OCI-LY7 (cell line): Measurements from ENCODE around the gene SCN5A. TPM values are rescaled to one million over a fixed set of nuclear protein-coding genes. Genes with fewer than 3 reads are reported as not detected.

ENCODE experiments used
- BruUV-seq: library from RNA; stranded (reverse); fragments of 400-500 nt; replicated peaks from 2 replicates; lab custom pipeline; 2021; lab: Mats Ljungman, UMichigan
- CTCF ChIA-PET: fragments of 300-600 bp; sonication (Branson Sonifier 250); formaldehyde crosslinking; loops from one replicate; lab custom pipeline; 2022; ENCODE audit warnings: antibody characterized with exemption; ENCODE audit not compliant: unreplicated experiment; lab: Charles Lee
- POLR2A ChIA-PET: fragments of 300-600 bp; sonication (Branson Sonifier 250); formaldehyde crosslinking; loops from one replicate; lab custom pipeline; 2022; ENCODE audit warnings: antibody characterized with exemption; lab: Charles Lee
- DNase-seq: peaks from one replicate; pipeline ENCODE4 v3.0.0-alpha.2; 2015; ENCODE audit warnings: low spot score
- H2AFZ ChIP-seq: fragments of 200-600 bp; sonication (generic), shearing (Covaris generic); 2 replicates; pipeline ENCODE4 v1.6.1; 2014; ENCODE audit warnings: mild to moderate bottlenecking, antibody characterized with exemption, low read length, moderate library complexity
- H3K27ac ChIP-seq: fragments of 200-600 bp; sonication (generic); 2 replicates; pipeline ENCODE4 v1.5.1; 2014; ENCODE audit warnings: mixed run types, low read depth, mild to moderate bottlenecking, moderate library complexity, low read length, inconsistent platforms; ENCODE audit not compliant: poor library complexity, severe bottlenecking
- H3K36me3 ChIP-seq: fragments of 200-600 bp; sonication (generic); 2 replicates; pipeline ENCODE4 v1.6.1; 2014; ENCODE audit warnings: mild to moderate bottlenecking, antibody characterized with exemption, low read length, moderate library complexity, mixed read lengths; ENCODE audit not compliant: insufficient read depth
- H3K4me1 ChIP-seq: fragments of 200-600 bp; sonication (generic); 2 replicates; pipeline ENCODE4 v1.5.1; 2014; ENCODE audit warnings: mild to moderate bottlenecking, low read length; ENCODE audit not compliant: insufficient read depth, poor library complexity, severe bottlenecking
- H3K4me2 ChIP-seq: fragments of 200-600 bp; sonication (generic); 2 replicates; pipeline ENCODE4 v1.6.1; 2014; ENCODE audit warnings: mild to moderate bottlenecking, low read length
- H3K4me3 ChIP-seq: fragments of 200-600 bp; sonication (generic); 2 replicates; pipeline ENCODE4 v1.5.1; 2014; ENCODE audit warnings: mild to moderate bottlenecking, low read depth, low read length; ENCODE audit not compliant: poor library complexity, severe bottlenecking
- H3K79me2 ChIP-seq: fragments of 200-600 bp; sonication (generic); 2 replicates; pipeline ENCODE4 v1.6.1; 2016; ENCODE audit warnings: low read depth, mild to moderate bottlenecking, low read length, moderate library complexity, mixed read lengths; ENCODE audit not compliant: insufficient read depth
- H3K9me2 ChIP-seq: fragments of 200-600 bp; sonication (generic); 2 replicates; pipeline ENCODE4 v1.6.1; 2016; ENCODE audit warnings: mild to moderate bottlenecking, low read length, mixed read lengths; ENCODE audit not compliant: insufficient read depth
- H3K9me3 ChIP-seq: fragments of 200-600 bp; sonication (generic); 2 replicates; pipeline ENCODE4 v1.6.1; 2014; ENCODE audit warnings: mild to moderate bottlenecking, mixed run types, low read length, mixed read lengths
- H4K20me1 ChIP-seq: fragments of 200-600 bp; sonication (generic); 2 replicates; pipeline ENCODE4 v1.6.1; 2014; ENCODE audit warnings: mild to moderate bottlenecking, antibody characterized with exemption, low read length, moderate library complexity, mixed read lengths; ENCODE audit not compliant: insufficient read depth
- CTCF ChIP-seq: fragments of 200-600 bp; sonication (generic); conservative IDR thresholded peaks from 2 replicates; pipeline ENCODE4 v1.5.1; 2014; ENCODE audit warnings: mild to moderate bottlenecking, antibody characterized with exemption, low read length, moderate library complexity, mixed read lengths
- EZH2phosphoT487 ChIP-seq: fragments of 200-600 bp; sonication (generic); IDR thresholded peaks from 2 replicates; pipeline ENCODE4 v1.6.1; 2018; ENCODE audit warnings: low read depth, borderline replicate concordance, mild to moderate bottlenecking, mixed run types, antibody characterized with exemption, low read length, moderate library complexity, mixed read lengths
- intact Hi-C: fragments of 100-400 bp; cut with micrococcal nuclease; formaldehyde crosslinking; loops from one replicate; pipeline ENCODE4 v1.10.0; 2022; ENCODE audit not compliant: unreplicated experiment
- total RNA-seq, 2 experiments: library from RNA; depleted of rRNA in 1 of 2; stranded (reverse); fragments of >200 nt in 1 of 2; shearing (Covaris generic) in 1 of 2; gene quantifications; 2 replicates each; pipeline ENCODE4 v1.2.3, GENCODE V29; 2014 to 2022

The SCN5A gene
- total RNA-seq, 2 experiments from 2014 or later: not detected

DNA sequence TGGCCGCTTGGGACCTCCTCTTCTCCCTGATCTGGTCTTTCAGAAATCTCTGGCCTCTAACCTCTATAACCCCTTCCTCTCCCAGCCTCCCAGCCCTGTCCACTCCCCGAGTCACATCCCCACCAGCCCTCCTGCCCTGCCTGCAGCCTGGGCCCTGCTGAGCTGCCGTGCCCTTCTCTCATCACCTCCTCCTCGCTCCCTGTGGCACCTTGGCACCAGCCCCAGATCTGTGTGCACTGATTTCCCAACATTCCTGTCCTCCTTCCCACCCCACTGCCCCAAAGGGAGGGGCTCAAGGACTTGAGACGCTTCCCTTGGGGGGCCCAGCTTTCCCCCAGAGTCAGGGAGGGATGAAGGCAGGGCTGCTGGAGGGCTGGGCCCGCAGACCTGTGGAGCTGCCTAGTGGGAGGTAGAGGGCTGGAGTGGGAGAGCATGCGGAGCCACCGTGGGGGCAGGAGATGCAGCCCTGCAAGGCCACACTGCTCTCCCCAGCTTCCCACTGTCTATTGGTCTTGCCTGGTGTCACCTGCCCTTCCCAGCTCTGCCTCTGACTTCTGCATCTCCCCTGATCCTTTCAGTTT lies 110.6 kb downstream of the SCN5A start:
- H3K4me3 ChIP-seq: no peak overlapping the region
- H3K36me3 ChIP-seq: no peaks in the 10 kb centered on the region
- no TSS peak for BruUV-seq
- H3K9me2 ChIP-seq: no peaks in the 10 kb centered on the region
- no peak overlapping the region for H3K27ac ChIP-seq
- H3K4me1 ChIP-seq: no peaks in the 10 kb centered on the region
- DNase-seq: no peak
- ChIA-PET POLR2A (interaction anchor here (1.0 kb wide), 1 partner anchor 23 kb away, joined by 5 read pairs; no protein-coding TSS in a partner anchor), CTCF (no interaction called here)
- no peaks in the 10 kb centered on the region for H3K9me3 ChIP-seq
- no peak overlapping the region for H2AFZ ChIP-seq
- no peak overlapping the region for H3K4me2 ChIP-seq
- H3K79me2 ChIP-seq: no peaks in the 10 kb centered on the region
- TF ChIP-seq EZH2phosphoT487 (no peak), CTCF (no peak)
- intact Hi-C loops: no loop called here
- no peaks in the 10 kb centered on the region for H4K20me1 ChIP-seq

DNA sequence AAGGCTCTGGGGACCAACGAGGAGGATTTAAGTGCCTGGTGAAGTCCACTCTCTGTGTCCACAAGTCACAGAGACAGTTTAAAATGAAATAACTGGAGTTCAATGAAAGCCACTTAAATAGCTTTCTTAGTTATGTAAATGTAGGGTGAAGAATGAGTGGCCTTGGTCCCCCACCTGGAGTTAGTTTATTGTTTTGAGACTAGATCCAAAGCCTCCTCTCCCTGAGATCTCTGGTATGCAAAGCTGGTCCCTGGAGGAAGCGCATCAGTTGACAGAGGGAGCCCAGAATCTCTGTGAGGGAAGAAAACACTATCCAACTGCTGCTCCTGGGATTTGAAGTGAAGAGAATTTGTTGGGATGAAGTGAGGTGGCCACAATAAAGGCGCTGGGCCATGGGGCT lies 112.8 kb downstream of the SCN5A start:
- Histone ChIP-seq H2AFZ (no peak overlapping the region), H3K9me2 (no peaks in the 10 kb centered on the region), H3K4me1 (no peaks in the 10 kb centered on the region), H3K9me3 (no peaks in the 10 kb centered on the region), H3K4me2 (no peak overlapping the region), H3K4me3 (no peak overlapping the region), H3K27ac (no peak overlapping the region), H4K20me1 (no peaks in the 10 kb centered on the region), H3K79me2 (no peaks in the 10 kb centered on the region), H3K36me3 (no peaks in the 10 kb centered on the region)
- ChIA-PET POLR2A (no interaction called here), CTCF (no interaction called here)
- DNase-seq: no peak
- intact Hi-C loops: no loop called here
- no TSS peak for BruUV-seq
- no peak for TF ChIP-seq EZH2phosphoT487
- no peak for TF ChIP-seq CTCF

GRCh38 chr3:38534604-38535003 lies 114.9 kb downstream of the SCN5A start:
- no peak overlapping the region for H3K4me3 ChIP-seq
- H3K9me3 ChIP-seq: no peaks in the 10 kb centered on the region
- H4K20me1 ChIP-seq: no peaks in the 10 kb centered on the region
- H3K36me3 ChIP-seq: no peaks in the 10 kb centered on the region
- H3K4me1 ChIP-seq: no peaks in the 10 kb centered on the region
- no peak overlapping the region for H3K27ac ChIP-seq
- H3K79me2 ChIP-seq: no peaks in the 10 kb centered on the region
- ChIA-PET CTCF (no interaction called here), POLR2A (no interaction called here)
- no peak for DNase-seq
- no peak overlapping the region for H3K4me2 ChIP-seq
- H3K9me2 ChIP-seq: no peaks in the 10 kb centered on the region
- intact Hi-C loops: no loop called here
- TF ChIP-seq CTCF (no peak), EZH2phosphoT487 (no peak)
- BruUV-seq: no TSS peak
- no peak overlapping the region for H2AFZ ChIP-seq
